Daoy (cell line): ENCODE results near the gene TUSC2. TPM values are rescaled to one million over a fixed set of nuclear protein-coding genes. Genes with fewer than 3 reads are reported as not detected.
"Not testable (repeated sequence)": the region's sequence is repeated elsewhere in the genome, so short reads cannot be mapped to it uniquely, and the experiment has no call there.

Experiments used
- DNase-seq: peaks from one replicate; pipeline ENCODE4 v3.0.0-alpha.2; 2015; ENCODE audit warnings: low read depth
- total RNA-seq: library from RNA; depleted of rRNA; stranded (reverse); fragments of >200 nt; shearing (Covaris generic); gene quantifications from 2 replicates; pipeline ENCODE4 v1.2.3, GENCODE V29; 2014

The TUSC2 gene
- total RNA-seq, 1 experiment from 2014 or later = 51.3 TPM

DNA sequence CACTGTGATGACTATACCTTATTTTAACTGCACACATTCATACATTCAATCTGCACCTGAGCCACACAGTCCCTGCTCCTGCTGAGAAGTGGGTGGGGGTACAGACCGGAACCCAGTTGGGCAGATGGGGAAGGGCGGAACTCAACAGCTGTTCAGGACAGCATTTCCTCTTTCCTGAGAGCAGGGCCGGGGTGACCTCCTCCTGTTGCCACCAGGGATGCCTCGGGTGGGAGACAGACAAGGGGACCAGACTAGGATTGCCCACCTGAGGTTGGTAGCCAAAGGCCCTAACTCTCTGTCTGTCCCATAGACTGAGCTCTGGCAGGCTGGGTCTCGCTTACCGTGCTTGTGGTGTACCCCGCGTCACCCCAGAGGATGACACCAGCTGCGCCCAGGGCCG lies 9.4 kb downstream of the TUSC2 start:
- no peak for DNase-seq

DNA sequence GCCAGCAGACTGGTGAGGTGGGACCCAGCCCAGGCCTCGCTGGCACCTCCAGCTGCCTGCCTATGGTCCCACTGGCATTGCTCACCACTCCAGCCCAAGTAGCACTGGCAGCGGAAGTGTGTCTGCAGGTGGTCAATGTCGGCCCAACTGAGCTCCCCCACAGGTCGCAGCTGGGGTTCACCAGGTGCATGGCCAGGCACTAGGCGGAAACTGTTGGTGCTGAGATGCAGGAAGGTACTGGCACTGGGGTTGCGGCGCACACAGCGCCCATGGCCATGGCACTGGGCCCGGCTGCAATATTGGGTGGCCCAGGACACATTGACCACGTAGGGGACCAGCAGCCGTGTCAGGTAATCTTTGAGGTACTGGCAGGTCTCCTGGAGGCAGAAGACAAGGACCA lies 9.9 kb downstream of the TUSC2 start:
- DNase-seq = no peak

DNA sequence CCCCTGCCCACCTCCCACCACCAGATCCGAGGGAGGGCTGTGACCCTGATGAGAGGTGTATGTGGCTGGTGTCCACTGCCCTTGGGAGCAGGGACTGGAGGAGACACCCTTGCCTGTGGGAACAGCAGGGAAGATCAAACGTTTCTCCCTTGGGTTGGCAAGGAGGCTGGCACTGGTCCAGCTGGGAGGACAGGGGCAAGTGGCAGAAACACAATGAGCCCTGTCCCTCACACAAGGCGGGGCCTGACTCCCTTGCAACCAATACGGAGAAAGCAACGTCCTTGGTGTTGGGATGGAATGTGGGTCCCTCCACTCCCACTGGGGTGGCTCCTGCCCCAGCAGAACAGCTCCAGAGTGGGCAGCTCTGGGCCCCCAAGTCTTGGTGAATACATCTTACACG lies 10.7 kb downstream of the TUSC2 start:
- DNase-seq = no peak

DNA sequence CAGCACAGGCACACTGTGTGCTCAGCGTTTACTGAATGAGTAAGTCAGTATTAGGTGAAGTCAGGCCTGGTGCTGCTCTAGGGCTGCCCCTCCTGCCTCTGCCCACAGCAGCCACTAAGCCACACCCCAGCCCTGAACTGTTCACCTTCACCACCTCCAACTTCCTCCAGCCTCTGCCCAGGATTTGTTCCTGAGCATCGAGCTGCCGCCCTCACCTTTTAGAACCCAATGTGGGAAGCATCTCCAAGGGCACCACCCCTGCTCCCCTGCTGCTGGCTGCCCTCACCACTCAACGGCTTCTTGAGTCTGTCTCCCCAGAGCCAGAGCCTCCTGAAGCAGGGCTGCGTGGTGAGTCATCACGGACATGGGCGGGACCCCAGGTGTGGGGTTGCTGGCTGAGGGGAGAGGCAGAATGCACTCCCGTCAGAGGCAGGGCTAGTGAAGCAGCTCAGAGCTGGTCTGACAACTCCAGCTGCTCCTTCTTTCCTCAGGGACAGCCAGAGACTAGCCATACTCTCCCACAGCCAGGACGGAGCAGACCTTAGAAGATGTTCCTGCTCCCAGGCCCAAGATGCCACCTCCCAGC lies 11.3 kb downstream of the TUSC2 start:
- peak; percentile 86 for DNase-seq

DNA sequence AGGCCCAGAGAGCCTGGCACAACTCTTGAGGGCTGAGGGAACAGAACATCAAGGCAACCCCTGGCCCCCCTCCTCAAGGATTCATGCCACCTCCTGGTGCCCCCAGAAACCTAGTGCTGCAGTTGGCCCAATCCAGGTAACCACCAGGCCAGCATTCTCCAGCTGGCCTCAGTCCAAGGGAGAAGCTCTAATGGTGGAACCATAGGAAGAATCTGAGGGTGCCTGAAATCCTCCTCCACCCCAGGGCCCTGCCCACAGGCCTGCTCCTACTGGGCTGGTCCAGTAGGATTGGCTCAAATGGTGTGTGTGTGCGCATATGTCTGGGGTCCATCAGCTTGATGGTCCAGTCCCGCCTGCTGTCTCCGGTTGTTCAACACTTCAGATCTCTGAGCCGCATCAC lies 13.2 kb downstream of the TUSC2 start:
- no peak for DNase-seq

DNA sequence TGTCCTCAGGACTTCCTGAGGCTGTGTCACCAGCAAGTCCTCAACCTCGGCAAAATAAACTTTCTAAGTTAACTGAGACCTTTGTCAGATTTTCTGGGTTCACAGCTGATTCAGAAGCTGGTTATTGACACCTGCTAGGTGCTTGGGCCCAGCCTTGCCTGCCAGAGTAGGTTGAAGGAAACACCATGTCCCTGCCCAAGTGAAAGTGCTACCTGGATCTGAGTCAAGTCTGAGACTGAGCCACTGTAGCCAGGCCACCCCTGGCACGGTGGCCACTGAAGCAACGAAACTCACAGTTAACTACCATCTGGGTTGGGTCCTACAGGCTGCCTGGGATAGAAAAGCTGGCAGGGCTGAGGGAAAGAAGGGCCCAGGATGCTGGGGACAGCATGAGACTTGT lies 13.7 kb downstream of the TUSC2 start:
- DNase-seq = no peak

DNA sequence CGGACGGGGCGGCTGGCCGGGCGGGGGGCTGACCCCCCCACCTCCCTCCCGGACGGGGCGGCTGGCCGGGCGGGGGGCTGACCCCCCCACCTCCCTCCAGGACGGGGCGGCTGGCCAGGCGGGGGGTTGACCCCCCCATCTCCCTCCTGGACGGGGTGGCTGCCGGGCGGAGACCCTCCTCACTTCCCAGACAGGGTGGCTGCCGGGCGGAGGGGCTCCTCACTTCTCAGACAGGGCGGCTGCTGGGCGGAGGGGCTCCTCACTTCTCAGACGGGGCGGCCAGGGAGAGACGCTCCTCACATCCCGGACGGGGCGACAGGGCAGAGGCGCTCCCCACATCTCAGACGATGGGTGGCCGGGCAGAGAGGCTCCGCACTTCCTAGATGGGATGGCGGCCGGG lies 16.0 kb downstream of the TUSC2 start:
- DNase-seq = not testable (repeated sequence)

DNA sequence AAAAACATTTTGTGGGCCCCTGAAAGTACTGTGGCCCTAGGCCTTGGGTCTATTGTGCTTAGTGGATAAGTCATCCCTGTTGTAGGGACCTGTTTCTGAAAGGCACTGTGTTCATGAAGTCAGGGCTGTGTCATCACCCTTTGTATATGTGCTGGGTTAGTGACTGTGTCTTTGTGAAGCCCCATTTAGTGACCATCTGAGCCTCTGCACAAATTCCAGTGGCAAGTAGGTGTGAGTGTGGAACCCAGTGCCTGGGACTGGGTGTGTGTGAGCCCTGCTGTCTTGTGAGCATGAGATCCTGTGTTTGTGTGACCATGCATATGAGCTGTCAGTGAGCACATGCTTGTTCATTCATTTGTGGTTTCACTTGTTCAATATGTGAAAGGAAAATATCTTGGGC lies 23.4 kb downstream of the TUSC2 start:
- DNase-seq = no peak

DNA sequence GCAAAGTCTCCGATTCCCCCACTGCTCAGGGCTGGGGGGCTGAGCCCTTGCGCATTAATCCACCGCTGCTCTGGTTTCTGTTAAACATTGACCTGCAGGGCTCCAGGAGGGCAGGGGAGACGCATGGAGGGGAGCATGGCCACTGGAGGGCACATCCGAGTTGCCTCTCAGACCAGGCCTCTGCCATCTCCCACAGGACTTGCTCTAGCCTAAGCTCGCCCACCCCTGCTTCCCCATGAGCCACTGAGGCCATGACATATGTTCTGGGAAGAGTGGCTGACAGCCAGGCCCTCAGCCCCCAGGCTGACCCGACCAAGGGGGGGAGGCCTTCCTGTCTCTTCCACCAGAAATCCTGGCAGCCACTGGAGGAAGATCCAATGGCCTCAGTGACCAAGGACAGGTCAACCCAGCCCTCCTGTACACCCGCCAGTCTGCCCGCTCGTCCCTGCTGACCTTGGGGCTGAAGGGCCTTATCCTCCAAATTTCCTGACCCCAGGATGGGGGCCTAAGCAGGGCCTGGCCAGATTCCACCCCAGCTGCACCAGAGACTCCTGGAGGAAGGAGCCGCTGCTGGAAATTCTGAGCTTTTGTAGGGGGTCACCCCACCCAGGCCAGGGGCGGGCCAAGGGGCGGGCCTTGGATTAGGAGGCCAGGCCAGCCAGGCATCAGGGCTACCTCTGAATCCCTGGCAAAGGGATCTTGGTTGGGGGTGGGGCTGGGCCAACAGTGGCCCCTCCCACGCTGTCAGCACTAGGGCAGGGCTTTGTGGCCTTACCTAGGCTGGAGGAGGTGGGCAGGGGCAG lies 24.8 kb downstream of the TUSC2 start, which contains the start of gene HYAL1:
TSS of gene HYAL1 (minus strand) at position 562 of the 803 bp plus-strand sequence. CDS start 618 bp downstream, outside the sequence.
- DNase-seq = no peak

DNA sequence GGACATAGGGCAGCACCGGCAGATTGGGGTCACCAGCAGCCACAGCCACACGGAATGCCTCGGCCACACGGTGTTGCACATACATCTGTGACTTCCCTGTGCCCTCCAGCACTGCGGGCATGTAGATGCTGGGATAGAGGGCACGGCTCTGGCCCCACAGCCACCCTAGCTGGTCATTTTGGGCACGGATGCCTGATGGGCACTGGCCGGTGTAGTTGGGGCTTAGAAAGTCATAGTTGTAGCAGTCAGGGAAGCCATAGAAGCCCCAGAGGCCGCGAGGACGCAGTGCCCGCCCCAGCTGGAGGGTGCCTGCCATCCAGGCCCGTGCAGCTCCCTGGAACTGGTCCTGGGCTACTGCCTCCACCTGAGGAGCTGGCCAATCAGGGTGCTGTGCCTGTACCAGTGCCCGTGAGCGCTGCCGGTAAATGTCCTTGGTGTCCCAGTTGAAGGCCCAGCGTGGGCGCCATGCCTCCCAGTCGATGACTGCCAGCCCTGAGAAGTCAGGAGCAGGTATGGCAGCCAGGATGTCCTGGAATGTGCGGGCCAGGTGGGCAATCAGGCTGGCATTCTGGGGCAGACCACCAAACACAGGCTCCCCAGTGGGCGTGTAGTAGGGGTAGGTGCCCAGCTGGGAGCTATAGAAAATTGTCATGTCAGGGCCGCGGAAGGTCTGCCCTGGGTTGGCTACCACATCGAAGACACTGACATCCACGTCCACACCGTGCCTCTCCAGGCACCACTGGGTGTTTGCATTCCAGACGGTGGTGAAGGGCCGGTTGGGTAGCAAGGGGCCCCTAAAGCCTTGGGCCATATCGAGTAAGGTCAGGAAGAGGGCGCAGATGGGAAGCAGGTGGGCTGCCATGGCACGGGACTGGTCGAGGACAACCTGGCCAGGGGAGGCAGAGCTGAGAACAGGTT lies 25.7 kb downstream of the TUSC2 start:
- no peak for DNase-seq

DNA sequence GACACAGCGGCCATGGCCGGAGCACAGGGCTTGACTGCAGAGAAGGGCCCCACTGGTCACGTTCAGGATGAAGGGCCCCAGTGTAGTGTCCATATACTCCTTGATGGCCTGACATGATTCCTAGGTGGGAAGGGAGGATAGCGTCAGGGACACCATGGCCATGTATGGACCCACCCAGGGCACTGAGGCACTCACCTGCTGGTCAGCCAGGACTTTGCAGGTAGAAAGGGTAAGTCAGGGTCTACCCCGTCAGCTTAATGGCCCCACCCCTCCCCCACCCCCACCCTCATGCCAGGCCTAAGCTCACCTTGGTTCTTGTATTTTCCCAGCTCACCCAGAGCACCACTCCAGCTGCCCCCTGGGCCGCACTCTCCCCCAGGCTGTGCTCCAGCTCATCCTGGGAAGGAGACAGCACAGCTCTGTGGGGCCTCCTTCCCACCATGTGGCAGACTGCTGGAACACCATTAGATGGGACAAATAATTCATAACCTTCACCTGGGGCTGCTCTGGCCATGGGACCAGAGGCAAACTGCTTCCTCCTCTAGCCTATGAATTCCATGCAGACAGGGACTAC lies 27.3 kb downstream of the TUSC2 start:
- DNase-seq = no peak

DNA sequence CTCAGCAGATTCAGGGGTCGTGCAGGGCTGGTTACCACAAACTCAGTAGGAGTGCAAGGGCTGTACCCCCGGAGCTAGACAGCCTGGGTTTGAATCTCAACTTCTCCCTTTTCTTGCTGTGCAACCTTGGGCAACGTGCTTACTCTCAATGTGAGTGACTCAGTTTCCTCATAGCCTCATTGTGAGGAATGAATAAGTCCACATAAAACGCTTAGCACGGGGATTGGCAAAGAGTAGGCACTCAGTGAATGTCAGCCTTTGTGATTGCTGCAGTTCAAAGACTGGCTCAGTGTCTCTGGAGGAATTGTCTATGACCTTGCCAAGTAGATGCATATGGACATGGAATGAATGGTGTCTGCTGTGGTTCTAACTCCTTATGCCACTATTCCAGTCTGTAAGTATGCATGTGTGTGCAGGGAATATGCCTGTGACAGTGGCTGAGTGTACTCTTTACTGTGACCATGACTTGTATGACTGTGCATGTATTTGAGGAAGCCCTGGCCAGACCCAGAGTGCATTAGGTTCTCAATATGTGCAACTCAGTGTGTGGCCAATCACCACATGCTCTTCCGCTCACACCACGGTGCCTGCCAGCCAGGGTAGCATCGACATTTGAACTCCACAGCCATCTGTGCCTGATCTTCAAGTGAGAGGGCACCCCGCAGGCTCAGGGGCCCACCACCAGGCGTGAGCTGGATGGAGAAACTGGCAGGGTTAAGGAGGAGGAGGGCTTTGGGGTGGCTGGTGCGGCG lies 27.9 kb downstream of the TUSC2 start:
- DNase-seq = no peak

DNA sequence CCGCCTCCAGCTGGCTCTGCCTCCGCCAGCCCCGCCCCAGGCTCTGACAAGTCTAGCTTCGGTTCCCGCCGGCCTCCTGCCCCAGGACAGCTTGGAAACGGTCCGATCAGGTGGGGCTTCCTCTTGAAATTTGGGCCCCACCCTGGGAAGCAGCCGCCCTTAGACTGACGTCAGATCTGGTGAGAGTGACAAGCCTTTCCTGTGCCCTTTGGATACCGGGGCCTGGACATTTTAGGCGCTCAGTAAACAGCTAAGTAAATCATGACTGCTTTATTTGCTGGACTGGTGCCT lies 28.4 kb downstream of the TUSC2 start:
- no peak for DNase-seq

DNA sequence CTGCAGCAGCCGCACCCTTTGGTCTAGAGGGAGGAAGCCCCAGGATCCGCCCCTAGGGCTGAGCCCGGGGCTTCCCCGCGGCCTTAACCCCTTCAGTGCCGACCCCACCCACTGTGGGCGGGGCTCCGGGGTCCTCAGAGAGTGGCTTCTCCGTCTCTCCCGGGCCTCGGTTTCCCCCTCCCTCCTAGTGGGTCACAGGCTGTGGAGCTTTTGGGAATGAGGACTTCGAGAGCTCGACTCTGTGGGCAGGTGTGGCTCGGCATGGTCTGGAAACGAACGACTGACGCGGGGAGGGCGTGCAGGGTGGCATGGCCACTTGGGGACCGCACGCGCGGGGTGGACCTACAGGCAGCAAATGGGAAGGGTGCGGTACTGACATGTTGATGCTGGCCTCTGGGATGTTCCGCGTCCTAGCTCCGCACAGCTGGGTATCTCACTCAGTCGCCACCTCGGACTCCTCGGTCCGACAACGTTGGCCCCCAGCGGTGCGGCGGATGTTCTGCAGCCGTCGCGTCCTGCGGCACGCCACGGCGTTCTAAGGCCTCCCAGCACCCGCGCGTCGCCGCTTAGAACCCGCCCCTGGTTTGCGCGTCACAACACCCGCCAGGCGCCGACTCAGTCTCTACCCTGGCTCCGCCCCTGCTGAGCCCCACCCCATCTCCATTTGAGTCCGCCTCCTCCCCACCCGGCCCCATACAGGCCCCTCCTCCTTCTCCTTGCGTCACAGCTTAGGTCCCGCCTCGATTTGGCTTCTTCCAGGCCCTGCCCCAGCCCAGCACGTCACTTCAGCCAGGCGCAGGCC lies 29.0 kb downstream of the TUSC2 start, which contains the start of the genes HYAL3 and NAA80:
TSS of gene HYAL3 (minus strand) at position 570 of the 802 bp plus-strand sequence. CDS start 3,803 bp downstream, outside the sequence.
TSS of gene NAA80 (minus strand) at position 570 of the 802 bp plus-strand sequence. CDS start 1,942 bp downstream, outside the sequence.
- peak; percentile 98 for DNase-seq

DNA sequence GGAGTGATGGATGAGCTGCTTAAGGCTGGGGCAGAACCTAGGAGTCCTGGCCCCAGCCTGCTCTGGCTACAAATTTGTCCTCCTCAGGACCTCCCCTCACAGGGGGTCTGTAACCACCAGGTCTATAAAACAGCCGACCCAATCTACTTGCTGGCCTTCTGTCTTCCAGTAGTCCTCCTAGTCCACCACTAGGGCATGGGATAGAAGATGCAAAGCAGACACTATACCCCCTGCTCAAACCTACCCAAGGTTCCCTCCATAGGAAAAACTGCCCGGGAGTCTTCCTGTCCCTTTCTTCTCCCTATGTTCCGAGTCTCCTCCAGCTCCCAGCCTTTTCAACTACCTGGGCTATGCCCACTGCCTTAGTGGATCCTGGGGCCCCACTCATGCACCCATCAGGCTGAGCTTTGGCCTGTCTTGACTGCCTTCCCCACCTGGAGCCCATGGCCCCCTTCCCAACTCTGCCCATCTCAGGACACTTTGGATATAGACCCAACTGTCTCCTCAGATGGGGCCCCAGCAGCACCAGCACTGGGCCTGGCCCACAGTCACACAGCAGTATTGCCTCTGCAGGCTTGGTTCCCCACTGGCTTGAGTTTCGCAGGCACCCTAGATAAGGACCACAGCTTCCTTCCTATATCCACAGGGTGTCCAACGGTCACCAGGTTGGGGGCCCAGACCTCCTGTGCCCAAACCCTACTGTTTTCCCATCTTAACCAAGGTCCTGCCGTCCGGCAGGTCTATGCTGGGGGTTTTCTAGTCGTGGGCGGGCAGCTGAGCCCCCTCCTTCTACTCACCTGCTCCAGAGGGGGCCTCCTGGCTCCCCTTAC lies 29.9 kb downstream of the TUSC2 start:
- DNase-seq = no peak

DNA sequence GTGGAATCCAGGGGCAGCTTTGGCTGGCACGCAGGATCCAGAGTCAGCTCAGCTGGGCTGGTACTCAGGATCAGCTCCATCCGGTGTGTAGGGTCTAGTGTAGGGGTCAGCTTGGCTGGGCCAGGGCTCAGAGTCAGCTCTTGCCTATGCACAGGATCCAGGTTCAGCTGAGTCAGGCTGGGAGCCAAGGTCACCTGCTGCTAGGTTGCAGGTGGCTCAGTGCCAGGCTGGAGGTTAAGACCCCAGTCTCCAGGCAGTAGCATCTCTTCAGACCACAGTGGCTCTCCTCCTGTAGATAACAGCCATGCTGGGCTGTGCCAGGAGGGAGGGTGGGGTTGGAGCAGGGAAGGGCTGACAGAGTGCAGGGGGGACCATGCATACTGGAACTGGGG lies 30.6 kb downstream of the TUSC2 start:
- no peak for DNase-seq

DNA sequence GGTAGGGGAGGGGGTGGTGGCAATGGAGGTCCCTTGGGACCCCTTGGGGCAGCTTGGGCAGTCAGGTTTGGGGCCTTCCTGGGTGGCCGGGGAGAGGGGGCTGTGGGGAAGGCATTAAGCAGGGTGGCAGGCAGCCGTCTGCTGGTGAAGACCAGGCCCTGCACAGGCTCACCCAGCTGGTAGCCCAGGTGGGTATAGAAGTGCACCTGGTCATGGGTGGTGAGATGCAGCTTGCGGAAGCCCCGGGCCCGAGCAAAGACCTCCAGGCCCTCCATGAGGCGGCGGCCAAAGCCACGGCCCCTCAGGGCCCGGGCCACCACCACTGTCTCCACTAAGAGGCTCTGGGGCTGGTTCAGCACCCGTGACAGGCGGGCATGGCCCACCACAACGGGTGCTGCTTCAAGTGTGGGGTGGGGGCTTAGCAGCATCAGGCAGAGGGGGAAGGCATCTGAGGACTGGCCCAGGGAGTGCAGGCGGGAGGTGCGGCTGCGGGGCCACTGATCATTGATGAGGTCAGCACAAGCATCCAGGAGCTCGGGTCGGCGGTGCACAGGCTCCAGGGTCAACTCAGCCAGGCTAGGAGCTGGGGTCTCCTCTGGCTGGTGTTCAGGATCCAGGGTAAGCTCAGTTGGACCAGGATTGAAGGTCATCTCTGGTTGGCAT lies 31.2 kb downstream of the TUSC2 start:
- DNase-seq = no peak

DNA sequence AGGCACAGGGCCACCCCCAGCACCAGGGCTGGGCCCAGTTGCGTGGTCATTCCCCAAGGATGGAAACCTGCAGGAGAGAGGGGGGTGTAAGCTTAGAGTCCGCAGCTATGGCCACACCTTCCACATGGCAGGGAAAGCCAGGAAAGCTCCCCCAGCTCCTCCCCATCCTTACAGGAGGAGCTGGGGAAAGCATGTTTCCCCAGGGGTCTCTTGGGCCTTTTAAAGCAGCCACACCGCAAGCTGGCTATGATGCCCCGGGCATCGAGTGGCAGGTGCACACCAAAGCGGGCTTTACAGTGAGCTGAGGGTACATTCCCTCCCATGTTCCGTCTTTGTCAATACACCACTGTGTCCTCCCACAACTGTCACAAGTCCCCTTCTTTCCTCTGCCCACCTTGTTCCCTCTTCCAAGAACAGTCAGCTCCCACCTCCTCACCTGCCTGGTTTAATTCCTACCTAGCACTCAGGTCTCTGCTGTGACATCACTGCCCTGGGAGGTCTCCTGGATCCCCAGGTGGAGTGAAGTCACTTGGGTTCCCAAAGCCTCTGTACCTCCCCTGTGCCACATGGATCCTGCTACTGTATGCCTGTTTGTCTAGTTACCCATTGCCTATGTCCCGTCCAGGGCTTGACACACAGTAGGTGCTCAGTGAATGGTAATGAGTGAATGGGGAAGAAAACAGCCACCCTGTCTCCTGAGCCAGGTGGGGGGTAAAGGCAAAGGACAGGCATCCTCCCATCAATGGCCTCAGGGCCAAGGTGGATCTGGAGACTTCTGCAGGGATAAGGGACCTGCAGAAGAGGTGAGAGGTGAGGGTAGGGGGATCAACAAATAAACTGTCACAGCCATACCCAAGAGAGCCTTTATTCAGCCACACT lies 32.2 kb downstream of the TUSC2 start:
- no peak for DNase-seq
